OCI-LY1 (cell line): ENCODE results near the gene RABGAP1L.

ENCODE experiments used
- H2AFZ ChIP-seq: fragments of 200-600 bp; sonication (generic), shearing (Covaris generic); 2 replicates; pipeline ENCODE4 v1.6.0; 2014; ENCODE audit warnings: antibody characterized with exemption, mild to moderate bottlenecking, low read length
- H3F3A ChIP-seq: fragments of 200-600 bp; sonication (generic), shearing (Covaris generic); 2 replicates; pipeline ENCODE4 v1.6.0; 2014; ENCODE audit warnings: mild to moderate bottlenecking, antibody characterized with exemption, low read length, moderate library complexity; ENCODE audit not compliant: insufficient read depth
- H3K27ac ChIP-seq: fragments of 200-600 bp; sonication (generic); 2 replicates; pipeline ENCODE4 v1.5.1; 2014; ENCODE audit warnings: low read length, mixed run types, mild to moderate bottlenecking, low read depth; ENCODE audit not compliant: poor library complexity, severe bottlenecking
- H3K27me3 ChIP-seq: fragments of 200-600 bp; sonication (generic); 2 replicates; pipeline ENCODE4 v1.6.0; 2014; ENCODE audit warnings: antibody characterized with exemption, mild to moderate bottlenecking, low read length, moderate library complexity; ENCODE audit not compliant: insufficient read depth
- H3K36me3 ChIP-seq: fragments of 200-600 bp; sonication (generic); 2 replicates; pipeline ENCODE4 v1.6.1; 2014; ENCODE audit warnings: mild to moderate bottlenecking, antibody characterized with exemption, low read length, moderate library complexity, mixed read lengths; ENCODE audit not compliant: insufficient read depth
- H3K4me1 ChIP-seq: fragments of 200-600 bp; sonication (generic); 2 replicates; pipeline ENCODE4 v1.5.1; 2014; ENCODE audit warnings: mild to moderate bottlenecking, low read length, moderate library complexity; ENCODE audit not compliant: insufficient read depth, severe bottlenecking
- H3K4me2 ChIP-seq: fragments of 200-600 bp; sonication (generic), shearing (Covaris generic); 2 replicates; pipeline ENCODE4 v1.6.1; 2014; ENCODE audit warnings: low read length
- H3K4me3 ChIP-seq: fragments of 200-600 bp; sonication (generic); 2 replicates; pipeline ENCODE4 v1.5.1; 2014; ENCODE audit warnings: low read length, low read depth, mild to moderate bottlenecking, mixed read lengths; ENCODE audit not compliant: poor library complexity, severe bottlenecking
- H3K79me2 ChIP-seq: fragments of 200-600 bp; shearing (Covaris generic); 2 replicates; pipeline ENCODE4 v1.6.1; 2016; ENCODE audit warnings: mixed run types, low read length, mixed read lengths; ENCODE audit not compliant: insufficient read depth
- H3K9ac ChIP-seq: fragments of 200-600 bp; sonication (generic), shearing (Covaris generic); 2 replicates; pipeline ENCODE4 v1.6.1; 2014; ENCODE audit warnings: mild to moderate bottlenecking, low read length, mixed read lengths
- H3K9me2 ChIP-seq: fragments of 200-600 bp; sonication (generic), shearing (Covaris generic); 2 replicates; pipeline ENCODE4 v1.6.1; 2014; ENCODE audit warnings: low read depth, mild to moderate bottlenecking, low read length, mixed read lengths
- H3K9me3 ChIP-seq: fragments of 200-600 bp; shearing (Covaris generic); 2 replicates; pipeline ENCODE4 v1.6.1; 2014; ENCODE audit warnings: low read length, mixed read lengths
- H4K20me1 ChIP-seq: fragments of 200-600 bp; sonication (generic), shearing (Covaris generic); 2 replicates; pipeline ENCODE4 v1.6.0; 2016; ENCODE audit warnings: mild to moderate bottlenecking, low read length; ENCODE audit not compliant: insufficient read depth
- CTCF ChIP-seq: fragments of 200-600 bp; sonication (generic), shearing (Covaris generic); IDR thresholded peaks from 2 replicates; pipeline ENCODE4 v1.5.1; 2017; ENCODE audit warnings: mild to moderate bottlenecking, antibody characterized with exemption, low read length, moderate library complexity, mixed read lengths
- EZH2 ChIP-seq: fragments of 200-600 bp; sonication (generic), shearing (Covaris generic); IDR thresholded peaks from 2 replicates; pipeline ENCODE4 v1.8.0; 2017; ENCODE audit warnings: borderline replicate concordance, mixed run types, mild to moderate bottlenecking, antibody characterized with exemption, low read length, moderate library complexity, mixed read lengths

Gene RABGAP1L

GRCh38 chr1:174989536-174990220 lies 830.4 kb downstream of the RABGAP1L start:
- H3K27ac ChIP-seq, result no peak overlapping the region

DNA sequence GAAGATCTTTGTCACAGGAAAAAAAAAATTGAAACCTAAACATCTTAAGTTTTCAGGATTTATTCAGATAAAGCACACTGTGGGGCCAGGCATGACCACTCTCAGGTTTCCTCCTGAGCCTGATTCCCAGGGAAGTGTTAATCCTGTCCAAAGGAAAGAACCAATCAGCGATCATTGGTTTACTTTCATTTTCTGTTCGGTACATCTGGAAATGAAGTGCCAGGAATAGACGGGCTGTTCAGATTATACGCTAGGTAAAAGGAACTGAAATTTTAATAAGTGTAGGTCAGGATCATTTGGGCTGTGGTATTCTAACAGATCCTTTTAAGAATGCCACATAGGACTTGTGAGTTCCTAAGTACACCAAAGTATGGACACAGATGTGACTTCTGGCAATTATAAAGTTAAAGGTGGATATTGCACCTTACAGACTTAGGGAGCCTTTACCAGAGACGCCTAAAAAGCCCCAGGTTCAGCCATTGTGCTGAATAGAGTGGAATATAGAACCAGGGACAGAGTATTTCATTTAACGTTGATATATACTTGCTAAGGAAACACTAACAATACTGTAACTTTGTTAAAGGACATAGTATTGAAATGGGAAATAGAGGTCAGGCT lies 831.2 kb downstream of the RABGAP1L start:
- Histone ChIP-seq H3K27ac (no peak overlapping the region), H3K9ac (peak overlapping the region; percentile 6; the same call in 1 of the 2 replicates), H3K79me2 (no peaks in the 10 kb centered on the region), H4K20me1 (no peaks in the 10 kb centered on the region), H3K4me2 (peak overlapping the region; percentile 51), H2AFZ (no peak overlapping the region), H3F3A (no peaks in the 10 kb centered on the region), H3K4me3 (no peak overlapping the region), H3K27me3 (no peaks in the 10 kb centered on the region), H3K4me1 (peaks cover 5% of the 10 kb centered on the region), H3K9me3 (no peaks in the 10 kb centered on the region), H3K9me2 (no peaks in the 10 kb centered on the region), H3K36me3 (peaks cover 80% of the 10 kb centered on the region)
- TF ChIP-seq EZH2 (no peak), CTCF (no peak)

More at GRCh38 chr1:174989536-174990220, 830.4 kb downstream of the RABGAP1L start:
- H3K36me3 ChIP-seq, result peaks cover 77% of the 10 kb centered on the region
- H3K4me2 ChIP-seq, result no peak overlapping the region
- H3K4me1 ChIP-seq, result peaks cover 5% of the 10 kb centered on the region
- H2AFZ ChIP-seq, result no peak overlapping the region
- no peaks in the 10 kb centered on the region for H3K27me3 ChIP-seq
- H3K9ac ChIP-seq, result no peak overlapping the region
- no peak overlapping the region for H3K4me3 ChIP-seq
- TF ChIP-seq CTCF (no peak), EZH2 (no peak)
- H3K9me3 ChIP-seq, result no peaks in the 10 kb centered on the region
- H3K9me2 ChIP-seq, result no peaks in the 10 kb centered on the region
- H3F3A ChIP-seq, result no peaks in the 10 kb centered on the region
- H3K79me2 ChIP-seq, result no peaks in the 10 kb centered on the region
- no peaks in the 10 kb centered on the region for H4K20me1 ChIP-seq

DNA sequence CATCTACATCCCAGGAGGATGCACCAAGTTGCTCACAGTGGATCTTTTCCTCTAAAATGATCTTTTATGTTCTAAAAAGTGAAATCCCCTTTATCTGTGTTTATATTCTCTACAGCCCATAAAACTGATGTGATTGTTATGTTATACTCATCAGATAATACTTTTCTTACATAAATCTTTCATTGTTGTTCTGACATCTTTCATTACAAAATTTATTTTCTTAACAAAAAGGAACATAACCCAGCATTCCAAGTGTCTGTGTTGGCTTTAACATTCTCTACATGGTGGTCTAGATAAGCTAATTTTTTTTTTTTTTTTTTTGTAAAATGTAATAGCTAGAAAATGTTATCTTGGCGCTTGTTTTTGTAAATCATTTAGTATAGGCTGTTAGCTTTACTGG lies 832.2 kb downstream of the RABGAP1L start:
- Histone ChIP-seq H4K20me1 (no peaks in the 10 kb centered on the region), H3K9ac (no peak overlapping the region), H3K79me2 (no peaks in the 10 kb centered on the region), H3K4me1 (peaks cover 5% of the 10 kb centered on the region), H3K27ac (no peak overlapping the region), H3K36me3 (peaks cover 86% of the 10 kb centered on the region), H3K27me3 (no peaks in the 10 kb centered on the region), H3K9me2 (no peaks in the 10 kb centered on the region), H2AFZ (no peak overlapping the region), H3K4me3 (no peak overlapping the region), H3K9me3 (no peaks in the 10 kb centered on the region), H3K4me2 (no peak overlapping the region), H3F3A (no peaks in the 10 kb centered on the region)
- TF ChIP-seq CTCF, result no peak
- TF ChIP-seq EZH2, result no peak
